Measurements from ENCODE around the gene GPC5.
A peak's percentile ranks its signal among the peaks of the same experiment; 100 is the strongest.
"Not testable (repeated sequence)": the region's sequence is repeated elsewhere in the genome, so short reads cannot be mapped to it uniquely, and the experiment has no call there.

The GPC5 gene

DNA sequence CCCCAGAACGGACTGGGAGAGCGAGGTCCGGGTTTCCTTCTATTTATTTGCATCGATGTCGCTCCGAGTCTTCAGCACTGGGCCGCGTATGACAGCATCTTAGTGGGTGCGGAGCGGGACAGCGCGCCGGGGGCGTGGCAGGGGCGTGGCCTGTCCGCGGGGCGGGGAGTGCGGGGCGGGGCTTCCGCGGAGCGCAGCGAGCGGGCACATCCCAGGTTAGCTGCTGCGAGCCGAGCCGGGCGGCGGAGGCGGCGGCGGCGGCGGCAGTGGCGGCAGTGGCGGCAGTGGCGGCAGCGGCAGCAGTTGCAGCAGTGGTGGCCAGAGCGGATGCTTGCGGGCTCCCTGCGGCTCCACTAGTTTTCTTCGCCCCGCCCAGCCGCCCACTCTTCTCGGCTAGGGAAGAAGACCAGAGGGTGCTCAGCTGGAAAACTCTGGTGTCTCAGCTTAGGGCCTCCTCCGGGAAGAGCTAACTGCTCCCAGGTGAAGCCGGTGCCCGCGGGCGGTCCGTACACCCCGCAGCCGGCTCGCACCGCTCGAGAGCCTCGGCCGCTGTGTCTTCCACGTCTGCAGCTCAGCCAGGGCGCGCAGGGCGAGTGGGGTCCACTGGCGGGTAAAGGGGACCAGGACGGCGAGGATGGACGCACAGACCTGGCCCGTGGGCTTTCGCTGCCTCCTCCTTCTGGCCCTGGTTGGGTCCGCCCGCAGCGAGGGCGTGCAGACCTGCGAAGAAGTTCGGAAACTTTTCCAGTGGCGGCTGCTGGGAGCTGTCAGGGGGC is at the start of gene GPC5:
TSS of gene GPC5 (plus strand) at position 209 of the 776 bp plus-strand sequence.
- DNase-seq, result peak; percentile 45

DNA sequence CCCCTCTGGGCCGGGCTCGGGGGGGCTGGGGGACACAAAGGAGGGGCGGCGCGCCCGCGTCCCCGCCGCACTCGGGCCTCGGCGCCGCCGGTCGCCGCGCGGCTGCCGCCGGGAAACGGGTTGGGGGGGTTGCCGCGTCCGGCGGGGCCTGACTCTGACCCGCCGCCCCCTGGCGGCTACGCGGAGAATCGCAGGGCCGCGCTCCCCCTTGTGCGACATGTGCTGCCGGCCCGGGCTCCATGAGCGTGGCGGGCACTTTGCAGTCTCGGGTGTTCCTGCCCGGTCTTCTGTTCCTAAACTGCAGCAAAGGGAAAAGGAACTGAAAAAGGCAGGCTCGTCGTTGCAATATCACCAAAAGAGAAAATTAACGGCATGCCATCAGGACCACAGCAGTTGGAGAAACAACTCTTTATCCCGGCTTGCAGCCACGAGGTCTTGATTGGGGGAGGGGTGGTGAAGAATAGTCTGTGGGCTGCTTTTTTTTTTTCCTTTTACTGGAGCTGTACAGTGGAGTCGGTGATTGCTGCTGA is 49.5 kb upstream of the GPC5 start:
- DNase-seq, result peak; percentile 80

DNA sequence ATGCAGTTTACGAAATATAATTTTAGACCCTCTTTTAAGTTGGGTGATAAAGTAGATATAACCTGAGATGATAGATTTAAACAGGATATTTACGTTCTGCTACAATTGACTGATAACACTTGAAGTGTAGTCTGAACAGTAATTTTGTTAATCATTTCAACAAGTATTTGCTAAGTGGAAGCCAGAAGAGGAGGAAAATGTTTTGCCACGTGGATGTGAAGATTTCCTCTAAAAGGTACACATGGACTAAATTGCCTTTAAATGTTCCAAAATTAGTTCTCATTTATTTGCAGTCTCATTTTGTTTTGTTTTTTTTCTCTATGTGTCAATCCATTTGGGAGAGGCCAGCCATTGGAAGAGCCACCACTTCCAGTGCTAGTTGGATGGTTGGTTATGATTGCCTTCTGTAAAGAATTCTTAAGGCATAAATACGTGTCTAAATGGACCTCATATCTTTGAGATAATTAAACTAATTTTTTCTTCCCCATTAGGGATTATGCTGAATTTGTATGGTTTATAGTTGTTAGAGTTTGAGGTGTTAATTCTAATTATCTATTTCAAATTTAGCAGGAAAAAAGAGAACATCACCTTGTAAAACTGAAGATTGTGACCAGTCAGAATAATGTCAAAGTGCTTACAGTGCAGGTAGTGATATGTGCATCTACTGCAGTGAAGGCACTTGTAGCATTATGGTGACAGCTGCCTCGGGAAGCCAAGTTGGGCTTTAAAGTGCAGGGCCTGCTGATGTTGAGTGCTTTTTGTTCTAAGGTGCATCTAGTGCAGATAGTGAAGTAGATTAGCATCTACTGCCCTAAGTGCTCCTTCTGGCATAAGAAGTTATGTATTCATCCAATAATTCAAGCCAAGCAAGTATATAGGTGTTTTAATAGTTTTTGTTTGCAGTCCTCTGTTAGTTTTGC is 48.2 kb upstream of the GPC5 start:
- no peak for DNase-seq

DNA sequence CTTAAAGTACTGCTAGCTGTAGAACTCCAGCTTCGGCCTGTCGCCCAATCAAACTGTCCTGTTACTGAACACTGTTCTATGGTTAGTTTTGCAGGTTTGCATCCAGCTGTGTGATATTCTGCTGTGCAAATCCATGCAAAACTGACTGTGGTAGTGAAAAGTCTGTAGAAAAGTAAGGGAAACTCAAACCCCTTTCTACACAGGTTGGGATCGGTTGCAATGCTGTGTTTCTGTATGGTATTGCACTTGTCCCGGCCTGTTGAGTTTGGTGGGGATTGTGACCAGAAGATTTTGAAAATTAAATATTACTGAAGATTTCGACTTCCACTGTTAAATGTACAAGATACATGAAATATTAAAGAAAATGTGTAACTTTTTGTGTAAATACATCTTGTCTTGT is 47.3 kb upstream of the GPC5 start:
- DNase-seq, result no peak

- no peak for DNase-seq
These were observed 46.4 kb upstream of the GPC5 start for GRCh38 chr13:91351980-91352379.

DNA sequence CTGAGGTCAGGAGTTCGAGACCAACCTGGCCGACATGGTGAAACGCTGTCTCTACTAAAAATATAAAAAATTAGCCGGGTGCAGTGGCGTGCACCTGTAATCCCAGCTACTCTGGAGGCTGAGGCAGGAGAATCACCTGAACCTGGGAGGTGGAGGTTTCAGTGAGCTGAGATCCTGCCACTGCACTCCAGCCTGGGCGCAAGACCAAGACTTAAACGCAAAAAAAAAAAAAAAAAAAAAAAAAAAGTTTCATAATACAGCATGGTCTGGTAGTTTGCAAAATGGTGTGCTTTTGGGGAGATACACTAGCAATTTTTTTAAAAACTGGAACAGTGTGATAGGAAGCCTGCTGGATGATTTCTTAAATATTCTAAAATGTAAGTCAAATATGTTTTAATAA is 45.5 kb upstream of the GPC5 start:
- not testable (repeated sequence) for DNase-seq

- no peak for DNase-seq
These were observed 44.9 kb upstream of the GPC5 start for GRCh38 chr13:91353494-91353893.

DNA sequence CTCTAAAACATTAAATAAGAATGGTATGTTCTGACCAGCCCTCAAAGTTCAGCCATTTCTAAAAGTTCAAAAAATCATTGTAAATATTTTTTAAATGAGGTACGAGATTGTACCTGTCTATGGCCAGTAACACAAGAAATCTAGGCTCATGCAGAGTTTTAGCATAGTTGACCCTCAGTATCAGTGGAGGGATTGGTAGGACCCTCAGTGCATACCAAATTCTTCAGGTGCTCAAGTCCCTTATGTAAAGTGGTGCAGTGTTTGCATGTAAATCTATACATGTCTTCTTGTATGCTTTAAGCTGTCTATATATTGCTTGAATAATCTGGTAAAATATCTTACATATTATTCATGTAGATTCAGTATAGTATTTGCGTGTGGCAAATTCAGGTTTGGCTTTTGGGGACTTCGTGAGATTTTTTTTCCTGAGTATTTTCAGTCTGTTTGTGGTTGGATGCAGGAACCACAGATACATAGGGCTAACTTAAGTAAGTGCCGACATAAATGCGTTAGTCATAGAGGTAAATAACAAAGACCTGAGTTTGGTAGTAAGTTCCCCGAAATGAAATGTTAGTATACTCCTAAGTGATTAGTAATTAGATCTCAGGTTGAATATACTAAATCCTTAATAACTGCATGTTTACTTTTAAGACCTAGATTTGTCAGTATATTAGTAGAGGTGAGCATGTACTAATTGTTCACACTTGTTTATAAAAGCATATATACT is 43.2 kb upstream of the GPC5 start:
- no peak for DNase-seq

DNA sequence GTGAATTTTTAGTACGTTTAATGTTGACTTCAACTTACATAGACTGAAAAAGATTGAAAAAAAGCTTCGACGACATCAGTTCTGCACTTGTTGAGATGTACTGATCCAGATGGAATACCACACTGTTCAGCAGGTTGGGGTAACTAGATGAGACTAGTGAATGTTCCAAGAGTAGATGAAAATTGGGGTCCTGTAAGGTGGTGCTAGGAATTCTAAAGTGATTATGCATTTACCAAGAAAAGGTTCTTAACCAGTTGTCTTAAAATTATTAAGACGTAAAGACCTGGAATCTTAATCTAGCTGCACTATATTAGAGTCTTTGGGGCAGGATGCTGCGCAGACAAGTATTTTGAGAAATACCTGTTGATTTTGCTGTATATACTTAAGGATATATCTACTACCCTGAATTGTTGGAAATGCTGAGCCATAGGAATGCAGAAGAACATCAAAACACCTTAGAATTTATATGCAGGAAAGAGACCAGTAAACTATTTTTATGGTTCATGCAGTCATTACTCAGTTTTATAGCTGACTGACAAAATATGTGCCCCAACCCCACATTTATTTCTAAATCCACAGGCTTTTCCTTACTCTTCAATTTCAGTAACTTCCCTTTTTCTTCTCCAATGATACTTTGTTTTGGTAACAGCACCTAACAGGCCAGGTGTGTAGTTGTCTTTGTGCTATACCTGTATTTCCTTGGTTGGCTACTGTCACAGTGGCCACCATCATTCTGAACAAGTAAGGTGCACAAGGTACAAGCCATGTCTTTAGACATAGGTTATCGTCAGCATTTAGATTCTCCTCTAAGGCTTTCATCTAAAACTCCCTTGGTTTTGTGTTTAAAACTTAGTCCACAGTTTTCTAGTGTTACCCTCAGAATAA is 42.4 kb upstream of the GPC5 start:
- DNase-seq, result no peak

DNA sequence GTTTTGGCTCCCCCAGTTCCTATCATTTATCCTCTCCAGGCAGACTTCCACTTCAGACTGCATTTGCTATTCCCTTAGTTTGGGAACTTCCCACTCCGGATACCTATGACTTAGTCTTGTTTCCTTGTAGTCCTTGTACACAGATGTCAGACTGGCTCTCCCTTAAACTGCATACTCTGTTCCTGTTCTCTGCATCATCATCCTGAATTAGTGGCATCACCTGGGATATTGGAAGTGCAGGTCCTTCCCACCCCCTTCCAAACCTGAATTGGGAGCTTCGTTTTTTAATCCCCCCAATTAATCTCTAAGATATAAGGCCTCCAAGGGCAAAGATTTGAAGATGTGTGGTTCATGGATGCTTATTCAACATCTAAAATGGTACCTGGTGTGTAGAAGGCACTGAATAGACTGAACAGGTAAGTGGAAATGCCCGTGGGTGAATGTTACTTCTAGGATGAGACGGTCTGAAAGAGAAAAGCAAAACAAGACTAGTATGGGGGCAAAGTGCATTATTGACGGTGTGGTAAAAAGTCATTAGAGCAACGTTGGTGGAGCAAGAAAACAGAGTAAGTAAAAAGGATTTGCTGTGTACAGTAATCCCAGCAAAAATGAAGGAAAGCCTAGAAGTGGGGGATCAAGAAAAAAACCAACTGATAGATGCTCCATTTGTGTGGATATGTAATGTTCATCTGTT is 41.4 kb upstream of the GPC5 start:
- no peak for DNase-seq

DNA sequence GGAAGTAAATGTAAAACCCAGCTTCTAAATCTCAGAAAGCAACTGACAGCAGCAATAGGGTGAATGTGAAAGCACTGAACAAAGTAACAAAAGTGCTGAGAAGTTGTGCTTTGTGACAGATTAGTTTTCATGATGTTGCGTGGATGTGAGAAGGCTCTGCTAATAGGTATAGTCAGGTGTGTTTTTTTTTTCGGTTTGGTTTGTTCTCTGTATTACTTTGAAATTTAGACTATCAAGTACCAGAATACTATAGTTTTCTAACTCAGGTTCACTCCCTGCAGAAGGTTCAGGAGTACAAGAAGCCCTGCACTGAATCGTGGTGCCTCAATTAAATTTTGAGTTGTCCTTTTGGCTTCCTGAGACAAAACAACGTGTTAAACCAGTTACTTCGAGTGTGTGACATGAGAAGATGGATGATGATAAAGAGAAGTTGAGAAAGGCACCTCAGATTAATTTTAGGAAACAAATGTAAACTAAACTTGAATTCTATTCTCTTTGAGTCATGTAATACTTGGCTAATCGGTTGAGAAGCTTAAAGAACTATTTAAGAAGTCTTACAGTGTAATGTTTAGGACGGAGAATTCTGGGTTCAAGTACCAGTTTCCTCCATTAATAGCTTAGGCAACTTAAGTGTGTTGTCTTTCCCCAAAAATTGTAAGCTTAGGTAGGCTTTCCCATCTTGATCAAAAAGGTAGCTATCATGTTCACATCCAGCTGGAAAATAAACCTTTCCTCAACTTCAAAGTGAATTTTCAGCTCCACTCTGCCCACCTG is 40.6 kb upstream of the GPC5 start:
- DNase-seq, result no peak

DNA sequence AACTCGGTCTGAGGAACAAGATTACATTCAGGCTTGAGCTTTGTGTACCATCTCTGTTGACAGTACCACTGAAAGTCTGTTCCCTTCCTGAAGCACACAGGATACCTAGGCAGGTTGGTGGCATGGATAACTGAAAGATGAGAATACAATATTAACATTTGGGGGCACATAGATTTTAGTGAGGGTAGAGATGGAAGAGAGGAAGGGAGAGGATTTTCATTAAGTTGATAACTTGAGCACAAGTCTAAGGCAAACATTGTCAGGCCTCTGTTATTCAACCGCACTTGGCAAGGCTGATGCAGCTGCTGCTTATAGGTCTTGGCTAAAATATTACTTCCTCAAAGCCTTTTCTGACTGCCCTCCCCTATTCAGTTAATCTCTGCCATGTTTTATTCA is 40.0 kb upstream of the GPC5 start:
- DNase-seq, result no peak

GRCh38 chr13:91359111-91359510 is 39.3 kb upstream of the GPC5 start:
- DNase-seq, result no peak

GRCh38 chr13:91359631-91360030 is 38.8 kb upstream of the GPC5 start:
- no peak for DNase-seq

DNA sequence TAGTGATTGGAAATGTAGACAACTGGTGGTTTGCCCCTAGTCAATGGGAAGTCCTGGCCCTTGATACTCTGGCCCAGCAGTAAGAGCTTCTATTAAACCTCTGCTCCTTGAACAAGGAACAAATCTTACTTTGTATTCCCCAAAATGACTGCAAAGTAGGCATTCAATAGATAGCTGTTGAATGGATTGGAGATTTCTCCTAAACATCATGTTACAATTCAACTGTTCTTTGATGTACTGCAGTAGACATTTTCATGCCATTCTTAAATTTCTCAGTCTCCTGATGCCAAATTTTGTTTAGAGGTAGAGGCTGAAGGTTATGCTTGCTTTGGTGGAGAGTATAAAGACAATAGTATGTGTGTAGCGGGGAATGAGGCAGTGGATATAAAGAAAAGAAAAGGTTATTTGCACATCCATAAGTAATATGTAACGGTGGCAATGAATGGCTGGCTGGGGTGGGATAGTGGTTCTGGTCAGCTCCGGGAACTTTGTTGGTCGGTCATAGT is 38.1 kb upstream of the GPC5 start:
- no peak for DNase-seq

- no peak for DNase-seq
These were observed 36.6 kb upstream of the GPC5 start for GRCh38 chr13:91361755-91362271.

- DNase-seq, result no peak
These were observed 35.5 kb upstream of the GPC5 start for GRCh38 chr13:91362908-91363307.

- DNase-seq, result no peak
These were observed 30.3 kb upstream of the GPC5 start for GRCh38 chr13:91368101-91368500.

- no peak for DNase-seq
These were observed 29.6 kb upstream of the GPC5 start for GRCh38 chr13:91368676-91369440.

All from NCI-H2171 (cell line).